HG02588 (cell line): ENCODE results near the gene TMCC1.
"Not testable (repeated sequence)": the region's sequence is repeated elsewhere in the genome, so short reads cannot be mapped to it uniquely, and the experiment has no call there.

ENCODE experiments used
- ATAC-seq: cut with Tn5 transposase; IDR thresholded peaks from one replicate; pipeline ENCODE4 v1.9.1; 2021; ENCODE audit warnings: mild to moderate bottlenecking, moderate library complexity; ENCODE audit not compliant: unreplicated experiment

The TMCC1 gene

DNA sequence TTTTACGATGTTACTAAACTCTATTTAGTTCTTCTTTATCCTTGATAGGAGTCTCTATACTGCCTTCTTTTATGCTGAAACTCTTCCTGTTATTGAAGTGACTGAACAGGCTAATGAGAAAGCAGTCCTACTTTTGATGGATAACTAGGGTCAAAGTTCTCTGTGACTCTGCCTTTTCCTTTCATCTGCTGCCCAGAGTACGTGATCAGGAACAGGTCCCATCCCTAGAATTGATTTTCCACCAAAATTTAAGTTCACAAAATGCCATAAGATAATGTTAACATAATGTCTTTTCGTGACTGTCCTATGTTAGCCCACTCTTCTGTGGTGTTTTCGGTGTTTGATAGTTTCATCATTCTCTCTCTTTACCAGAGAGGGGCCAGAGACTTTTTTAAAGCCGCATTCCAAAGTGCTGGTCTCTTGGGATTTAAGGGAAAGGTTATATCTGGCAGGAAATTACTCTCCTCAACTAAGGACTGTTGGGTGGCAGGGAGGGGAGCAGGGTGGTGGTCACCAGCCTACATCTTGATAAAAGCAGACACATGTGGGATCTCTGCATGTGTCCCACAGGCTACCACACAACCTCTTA is 236.8 kb downstream of the TMCC1 start:
- no peak for ATAC-seq

DNA sequence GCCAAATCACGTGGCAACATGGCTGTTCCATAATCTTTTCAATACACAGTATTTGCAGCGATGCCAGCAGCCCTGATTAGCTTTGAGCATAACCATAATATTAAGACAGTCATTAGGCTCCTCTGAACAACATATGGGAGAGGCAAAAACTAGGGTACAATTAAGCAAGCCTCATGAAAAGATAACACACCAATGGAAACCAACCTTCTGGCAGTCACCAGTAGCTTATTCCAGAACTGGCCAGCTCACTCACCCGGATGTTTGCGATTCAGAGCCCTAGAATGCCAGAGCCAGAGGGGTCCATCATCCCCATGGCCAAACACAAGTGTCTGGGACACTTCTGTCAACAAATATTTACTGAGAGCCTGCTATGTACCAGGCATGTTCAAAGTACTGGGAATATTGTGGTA is 238.2 kb downstream of the TMCC1 start:
- no peak for ATAC-seq

DNA sequence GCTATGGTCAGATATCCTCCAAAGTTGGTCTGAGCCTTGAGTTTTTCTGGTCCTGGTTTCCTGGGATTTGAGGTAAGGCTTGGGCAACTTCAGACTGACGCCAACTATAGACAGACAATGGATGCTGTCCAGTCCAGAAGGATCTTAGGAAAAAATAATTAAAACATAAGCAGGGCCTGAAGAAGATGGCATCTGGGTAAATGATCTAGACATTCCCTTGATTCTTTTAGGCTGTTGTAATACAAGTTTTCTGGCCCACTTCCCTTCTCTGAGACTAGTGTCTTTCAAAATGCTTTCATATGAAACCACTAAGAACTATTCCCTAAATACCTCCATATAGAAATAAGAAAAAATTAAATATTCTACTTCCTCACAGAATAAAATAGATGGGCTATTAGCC is 239.4 kb downstream of the TMCC1 start:
- no peak for ATAC-seq

DNA sequence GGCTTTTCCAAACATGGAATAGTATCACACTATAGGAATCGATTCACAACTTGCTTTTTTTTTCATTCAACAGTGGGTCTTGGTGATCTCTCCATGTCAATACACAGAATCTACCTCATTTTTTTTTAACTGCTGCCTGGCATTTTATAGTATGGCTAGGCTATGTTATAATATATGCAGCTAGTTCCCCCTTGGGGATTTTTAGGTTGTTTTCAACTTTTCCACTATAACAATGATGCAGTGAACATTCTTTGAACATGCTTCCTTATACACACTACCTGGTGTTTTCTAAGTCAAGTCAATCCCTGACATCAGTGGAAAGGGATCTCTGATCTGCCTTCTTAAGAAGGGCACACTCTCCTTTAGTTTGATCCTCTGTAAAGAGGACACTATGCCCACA is 240.5 kb downstream of the TMCC1 start:
- no peak for ATAC-seq

DNA sequence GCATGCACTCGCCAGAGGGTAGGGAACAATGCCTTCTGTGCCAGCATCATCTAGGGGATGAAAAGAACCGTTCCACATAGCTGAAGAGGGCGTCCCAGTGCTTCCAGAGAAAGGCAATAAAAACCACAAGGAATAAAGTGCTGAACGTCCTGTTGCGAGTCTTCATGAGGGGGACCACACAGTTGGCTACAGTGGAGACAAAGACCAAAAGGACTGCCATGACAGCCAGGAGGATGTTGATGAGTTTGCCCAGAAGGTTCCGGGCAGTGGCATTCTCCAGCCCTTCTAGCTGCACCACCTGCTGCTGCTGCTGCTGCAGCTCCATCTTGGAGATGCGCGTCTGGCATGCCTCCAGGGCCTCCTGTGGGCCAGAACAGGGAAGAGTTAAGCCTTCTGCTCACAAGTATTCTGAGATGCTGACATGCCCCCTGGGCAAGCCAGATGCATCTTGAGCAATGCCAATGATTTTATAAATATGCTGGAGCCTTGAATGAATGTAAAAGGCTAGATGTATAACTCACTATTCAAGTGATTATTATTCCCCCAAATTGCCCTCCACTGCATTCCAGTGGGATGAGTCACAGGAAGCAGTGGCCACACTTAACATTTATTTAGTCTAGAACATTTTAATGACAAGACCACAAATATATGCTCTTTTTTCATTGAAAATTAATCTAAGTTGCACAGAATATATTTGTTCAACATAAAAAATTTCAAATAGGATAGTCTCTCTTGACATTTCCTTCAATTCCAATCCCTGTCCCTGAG is 241.9 kb downstream of the TMCC1 start:
- ATAC-seq: no peak

DNA sequence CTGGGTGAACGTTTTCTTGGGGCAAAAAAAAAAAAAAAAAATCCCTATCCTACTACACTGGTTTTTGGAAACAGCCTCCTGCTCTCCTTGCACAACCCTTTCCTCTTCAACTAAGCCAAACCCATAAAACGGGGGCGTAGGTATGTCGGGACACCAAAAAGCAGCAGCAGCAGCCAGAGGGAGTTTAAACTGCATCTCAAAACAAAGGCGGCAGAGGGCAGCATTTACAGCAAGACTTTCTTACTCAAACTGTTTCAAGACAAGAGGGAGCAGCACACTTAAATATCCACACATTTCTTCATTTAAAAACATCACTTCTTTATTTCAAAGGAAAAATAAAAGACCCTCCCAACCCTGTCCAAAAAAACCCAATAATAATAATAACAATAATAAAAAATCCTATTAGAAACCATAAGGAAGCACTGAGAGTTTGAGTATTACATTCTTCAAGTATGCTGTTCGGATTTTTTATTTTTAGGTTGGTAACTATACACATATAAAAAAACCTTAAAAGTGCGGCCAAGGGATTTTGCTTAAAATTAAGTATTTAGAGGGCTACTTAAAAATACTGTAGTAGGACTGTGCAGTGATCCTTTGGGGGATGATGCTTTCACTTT is 243.1 kb downstream of the TMCC1 start:
- ATAC-seq: no peak

DNA sequence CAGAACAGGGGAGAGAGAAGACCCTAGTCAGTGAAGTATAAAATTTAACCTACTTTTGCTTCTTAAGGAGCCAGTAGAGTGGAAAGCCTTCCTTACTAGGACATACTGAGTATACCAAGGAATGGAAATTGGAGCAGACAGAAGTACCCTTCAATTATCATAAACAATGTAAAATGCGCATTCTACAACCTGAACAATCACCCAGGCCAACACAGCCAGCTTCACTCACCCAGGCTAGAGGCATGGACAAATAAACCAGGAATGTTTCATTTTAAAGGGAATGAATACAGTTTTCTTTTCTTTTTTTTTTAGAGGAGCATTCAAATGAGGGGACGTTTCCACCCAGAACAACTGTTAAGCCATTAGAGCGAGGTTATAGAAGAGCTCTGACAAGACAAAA is 245.1 kb downstream of the TMCC1 start:
- ATAC-seq: no peak

DNA sequence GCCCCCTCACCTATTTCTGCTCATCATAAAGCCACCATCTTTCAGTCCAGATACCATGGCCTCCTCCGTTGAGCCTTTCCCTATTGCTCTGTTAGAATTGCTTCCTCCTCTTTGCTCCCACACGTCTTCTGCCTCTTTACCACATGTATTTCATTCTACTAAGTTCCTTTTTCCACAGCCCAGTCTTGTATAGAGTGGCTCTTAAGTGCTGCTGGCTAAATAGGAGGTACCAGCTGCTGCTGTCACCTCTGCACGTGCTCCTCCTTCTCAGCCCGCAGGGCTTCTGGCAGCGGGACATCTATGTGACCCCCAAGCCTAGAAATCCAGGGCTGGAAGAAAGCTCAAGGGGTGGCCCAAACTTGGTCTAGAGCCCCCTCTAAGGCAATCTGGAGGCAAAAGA is 248.2 kb downstream of the TMCC1 start:
- no peak for ATAC-seq

DNA sequence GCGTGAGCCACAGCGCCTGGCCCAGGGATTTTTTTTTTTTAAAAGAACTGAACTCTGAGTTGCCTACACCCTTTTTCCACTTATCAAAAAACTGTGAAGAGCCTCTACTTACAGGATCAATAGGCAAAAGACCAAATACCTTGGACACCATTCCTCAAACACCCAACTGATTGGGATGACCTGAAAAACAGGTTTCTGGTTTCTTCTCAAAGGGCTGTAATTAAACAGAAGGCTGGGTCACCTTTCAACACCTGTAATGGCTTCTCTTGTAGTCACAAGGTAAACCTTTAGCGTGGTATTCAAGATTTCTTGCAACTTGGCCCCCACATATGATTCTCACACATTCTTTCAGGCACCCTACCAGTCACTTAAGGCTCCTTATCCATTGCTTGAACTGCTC is 248.7 kb downstream of the TMCC1 start:
- ATAC-seq: no peak

DNA sequence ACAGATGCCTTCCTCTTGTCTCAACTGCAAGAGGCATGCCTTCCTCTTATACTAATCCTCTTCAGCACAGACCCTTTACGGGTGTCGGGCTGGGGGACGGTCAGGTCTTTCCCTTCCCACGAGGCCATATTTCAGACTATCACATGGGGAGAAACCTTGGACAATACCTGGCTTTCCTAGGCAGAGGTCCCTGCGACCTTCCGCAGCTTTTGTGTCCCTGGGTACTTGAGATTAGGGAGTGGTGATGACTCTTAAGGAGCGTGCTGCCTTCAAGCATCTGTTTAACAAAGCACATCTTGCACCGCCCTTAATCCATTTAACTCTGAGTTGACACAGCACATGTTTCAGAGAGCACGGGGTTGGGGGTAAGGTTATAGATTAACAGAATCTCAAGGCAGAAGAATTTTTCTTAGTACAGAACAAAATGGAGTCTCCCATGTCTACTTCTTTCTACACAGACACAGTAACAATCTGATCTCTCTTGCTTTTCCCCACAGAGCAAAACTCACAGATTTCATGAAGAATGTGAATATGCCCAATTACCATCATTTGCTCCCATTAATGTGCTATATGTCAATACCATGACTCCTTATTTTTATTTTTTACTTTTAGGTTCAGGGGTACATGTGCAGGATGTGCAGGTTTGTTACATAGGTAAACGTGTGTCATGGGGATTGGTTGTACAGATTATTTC is 251.8 kb downstream of the TMCC1 start:
- not testable (repeated sequence) for ATAC-seq

DNA sequence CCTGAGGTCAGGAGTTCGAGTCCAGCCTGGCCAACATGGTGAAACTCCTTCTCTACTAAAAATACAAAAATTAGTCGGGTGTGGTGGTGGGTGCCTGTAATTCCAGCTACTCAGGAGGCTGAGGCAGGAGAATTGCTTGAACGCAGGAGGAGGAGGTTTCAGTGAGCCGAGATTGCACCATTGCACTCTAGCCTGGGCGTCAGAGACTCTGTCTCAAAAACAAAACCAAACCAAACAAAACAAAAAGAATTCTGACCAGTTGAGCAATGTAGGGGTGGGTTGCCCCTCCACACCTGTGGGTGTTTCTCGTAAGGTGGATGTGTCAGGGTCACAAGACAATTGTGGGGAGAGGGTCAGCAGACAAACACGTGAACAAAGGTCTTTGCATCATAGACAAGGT is 252.5 kb downstream of the TMCC1 start:
- ATAC-seq: not testable (repeated sequence)

DNA sequence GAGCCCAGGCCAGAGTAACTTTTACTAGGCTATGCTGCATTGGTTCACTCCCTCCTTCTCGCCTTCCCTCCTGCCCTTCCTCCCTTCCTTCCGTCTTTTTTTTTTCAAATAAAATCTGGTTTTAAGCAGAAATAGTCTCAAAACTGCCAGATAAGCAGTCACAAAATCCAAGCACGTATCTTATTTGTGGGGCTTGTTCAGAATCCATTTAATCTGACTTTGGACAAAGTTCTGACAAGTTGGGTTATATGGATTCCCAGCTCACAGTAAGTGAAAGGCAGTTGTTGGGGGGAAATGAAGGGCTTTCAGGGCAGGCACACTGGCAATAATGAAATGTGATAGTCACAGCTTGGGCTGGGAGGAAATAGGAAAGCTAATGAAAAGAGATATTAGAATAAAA is 255.0 kb downstream of the TMCC1 start:
- no peak for ATAC-seq

DNA sequence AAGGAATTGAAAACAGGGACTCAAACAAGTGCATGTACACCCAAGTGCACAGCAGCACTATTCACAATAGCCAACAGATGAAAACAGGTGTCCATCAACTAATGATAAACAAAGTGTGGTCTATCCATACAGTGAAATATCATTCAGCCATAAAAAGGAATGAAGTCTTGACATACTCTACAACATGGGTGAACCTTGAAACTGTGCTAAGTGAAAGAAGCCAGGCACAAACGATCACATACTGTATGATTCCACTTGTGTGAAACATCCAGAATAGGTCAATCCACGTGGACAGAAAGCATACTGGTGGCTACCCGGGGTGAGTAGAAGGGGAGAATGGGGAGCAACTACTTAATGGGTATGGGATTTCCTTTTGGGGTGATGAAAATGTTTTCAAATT is 257.4 kb downstream of the TMCC1 start:
- no peak for ATAC-seq

DNA sequence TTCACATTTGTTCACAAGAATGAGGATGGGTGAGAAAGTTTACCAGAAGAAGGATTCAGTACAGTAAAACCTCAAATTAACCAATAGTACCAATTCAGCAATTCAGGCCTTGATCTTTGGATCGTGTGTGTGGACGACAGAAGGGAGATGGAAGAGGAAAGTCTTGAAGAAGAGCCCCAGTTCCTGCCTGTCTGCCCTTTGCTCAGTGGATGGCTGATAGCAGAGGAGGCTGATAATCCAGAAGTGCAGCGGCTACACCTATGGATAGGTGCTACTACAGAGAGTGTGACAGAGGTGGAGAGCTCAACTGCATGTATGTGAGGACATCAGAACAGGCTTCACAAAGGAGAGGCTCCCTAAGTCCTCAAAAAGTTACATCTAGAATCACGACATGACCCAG is 257.9 kb downstream of the TMCC1 start:
- ATAC-seq: no peak

DNA sequence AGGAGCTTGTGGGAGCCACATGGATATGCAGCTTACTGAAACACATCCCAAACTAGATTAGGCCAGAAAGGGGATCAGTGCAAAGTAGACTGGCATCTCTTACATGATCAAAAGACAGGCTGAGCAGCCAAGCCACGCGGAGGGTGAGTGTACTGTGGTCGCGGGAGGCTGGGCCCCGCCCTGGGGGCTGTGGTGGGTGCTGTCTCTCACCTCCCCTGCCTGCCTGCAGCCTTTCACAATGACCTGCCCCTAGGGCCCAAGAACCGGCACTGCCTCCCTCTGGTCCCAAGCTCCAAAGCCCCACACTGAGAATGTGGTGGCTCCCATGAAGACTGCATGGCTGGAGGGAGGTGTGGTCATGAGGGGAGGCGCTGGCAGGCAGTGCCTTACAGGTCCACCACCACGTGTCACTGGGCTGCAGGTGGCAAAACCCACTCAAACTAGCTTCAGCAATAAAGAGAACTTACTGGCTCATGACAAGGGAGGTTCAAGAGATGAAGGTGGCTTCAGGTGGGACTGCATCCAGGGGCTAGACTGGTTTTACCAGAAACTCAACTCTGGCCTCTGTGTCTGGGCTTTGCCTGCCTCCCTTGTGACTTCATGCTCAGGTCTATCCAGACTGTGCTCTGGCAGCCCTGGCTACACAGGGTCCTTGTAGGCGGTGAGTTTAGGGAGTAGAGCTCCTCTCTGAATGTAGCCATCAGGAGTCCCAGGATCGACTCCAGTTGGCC is 259.6 kb downstream of the TMCC1 start:
- ATAC-seq: no peak

DNA sequence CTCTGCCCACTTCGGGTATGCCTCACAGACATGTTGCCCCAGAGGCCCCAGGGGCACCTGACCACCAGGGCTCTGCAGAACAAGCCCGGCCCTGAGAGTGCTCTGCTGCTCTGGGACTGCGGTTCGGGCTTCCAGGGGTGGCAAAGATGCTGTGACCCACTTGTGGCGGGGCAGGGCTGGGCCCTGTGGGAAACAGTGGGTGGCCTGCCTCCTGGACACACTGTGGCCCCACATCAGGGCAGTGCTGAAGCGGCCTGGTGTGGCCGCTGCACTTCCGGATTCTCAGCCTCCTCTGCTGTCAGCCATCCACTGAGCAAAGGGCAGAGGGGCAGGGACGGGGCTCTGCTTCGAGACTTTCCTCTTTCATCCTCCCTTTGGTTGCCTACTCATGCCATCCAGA is 260.5 kb downstream of the TMCC1 start:
- ATAC-seq: no peak

DNA sequence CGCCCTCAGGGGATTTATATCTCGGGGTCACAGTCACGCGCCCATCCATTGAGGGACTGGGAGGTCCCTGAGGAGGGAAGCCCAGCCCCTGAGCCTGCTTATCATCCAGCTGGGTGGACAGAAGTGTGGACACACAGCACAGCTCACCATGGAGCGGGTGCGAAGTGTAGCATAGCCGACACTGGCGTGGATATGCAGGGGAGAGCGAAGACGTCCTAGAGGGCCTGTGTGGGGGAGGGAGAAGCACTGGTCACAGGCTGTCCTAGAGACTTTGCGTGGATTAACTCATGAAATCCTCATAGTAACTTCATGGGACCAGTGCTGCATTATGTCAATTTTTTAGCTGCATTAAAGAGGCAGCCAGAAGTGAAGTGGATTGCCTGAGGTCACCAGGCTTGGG is 261.0 kb downstream of the TMCC1 start:
- no peak for ATAC-seq

DNA sequence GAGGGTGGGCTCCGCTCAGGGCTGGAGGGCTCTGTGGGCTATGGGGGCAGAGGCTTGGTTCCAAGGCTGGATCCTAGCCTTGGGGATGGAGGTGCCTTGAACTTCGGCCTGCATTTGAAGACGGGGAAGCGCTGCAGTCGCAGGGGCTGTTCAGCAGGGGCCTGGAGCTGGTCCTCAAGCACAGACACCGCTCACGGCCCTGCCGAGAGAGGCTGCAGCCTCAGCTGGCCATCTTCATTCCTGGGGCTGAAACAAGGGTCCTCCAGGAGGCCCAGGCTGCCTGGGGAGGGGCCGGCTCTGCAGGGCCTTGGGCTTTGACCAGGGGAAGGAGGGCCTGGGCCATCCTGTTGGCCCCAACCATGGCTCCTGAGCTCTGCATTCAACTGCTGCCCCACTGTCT is 261.5 kb downstream of the TMCC1 start:
- no peak for ATAC-seq

DNA sequence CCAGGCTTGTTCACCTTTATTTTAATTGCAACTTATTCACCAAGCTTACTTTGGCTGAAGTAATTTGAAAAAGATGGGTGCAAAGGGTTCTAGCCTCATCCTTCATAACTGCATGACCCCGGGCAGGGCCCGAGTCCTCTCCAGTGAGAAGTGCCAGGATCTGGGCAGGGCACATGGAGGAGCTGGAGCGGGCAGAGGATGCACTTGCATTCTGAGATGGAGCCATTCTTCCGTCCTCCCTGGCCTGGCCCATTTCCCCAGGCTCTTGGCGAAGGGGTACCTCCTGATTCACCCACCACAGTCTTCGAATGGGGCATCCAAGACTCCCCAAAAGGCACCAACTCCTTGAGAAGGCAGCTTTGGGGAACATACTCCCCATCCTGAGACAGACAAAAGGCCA is 264.5 kb downstream of the TMCC1 start:
- no peak for ATAC-seq

DNA sequence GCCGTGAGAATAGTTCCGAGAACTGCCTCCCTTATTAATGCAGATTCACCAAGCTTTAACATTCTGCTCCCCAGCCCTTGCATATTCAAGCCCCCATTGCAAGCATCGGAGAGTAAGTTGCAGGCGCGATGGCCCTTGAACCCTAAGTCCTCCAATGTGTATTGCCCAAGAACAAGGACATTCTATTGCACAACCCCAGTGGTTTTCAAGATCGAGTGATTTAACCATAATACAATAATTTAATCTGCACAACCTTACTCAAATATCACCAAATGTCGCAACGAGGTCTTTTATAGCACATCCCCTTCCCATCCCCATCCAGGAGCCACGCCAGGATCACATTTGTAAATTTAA is 265.4 kb downstream of the TMCC1 start:
- ATAC-seq: no peak
